Measurements from ENCODE around the gene PDIA2.

DNA sequence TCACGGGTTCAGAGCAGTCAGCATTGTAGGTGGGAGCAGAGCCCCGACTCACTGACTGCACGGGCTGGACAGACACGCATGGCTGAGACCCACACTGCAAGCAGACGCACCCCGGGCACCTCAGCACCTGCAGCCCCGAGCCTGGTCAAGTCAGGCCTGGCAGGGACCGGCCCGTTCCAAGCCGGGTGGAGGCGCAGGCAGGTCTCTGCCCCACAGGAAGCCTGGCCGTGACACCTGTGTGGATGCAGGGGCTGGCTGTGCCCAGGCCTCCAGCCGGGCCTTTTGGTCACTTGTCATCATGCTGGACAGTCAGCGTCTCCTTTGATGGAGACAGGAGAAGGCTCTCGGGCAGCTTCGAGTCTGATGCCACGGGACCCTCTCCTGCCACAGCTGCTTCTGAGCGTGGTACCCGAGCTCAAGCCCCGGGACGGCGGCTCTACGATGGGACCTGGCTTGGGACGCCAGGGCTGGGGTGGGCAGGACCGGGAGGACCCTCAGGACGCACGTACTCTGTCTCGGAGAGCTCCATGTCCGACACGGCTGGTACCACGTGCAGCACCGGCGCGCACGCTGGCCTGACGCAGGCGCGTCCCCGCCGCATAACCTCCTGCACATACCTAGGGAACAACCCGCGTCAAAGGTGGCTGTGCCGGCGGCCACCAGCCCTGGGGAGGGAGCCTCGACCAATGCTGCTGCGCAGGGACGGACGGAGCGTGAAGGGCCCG, 7.9 kb downstream of the PDIA2 start:
- TF ChIP-seq, protein P1, sequence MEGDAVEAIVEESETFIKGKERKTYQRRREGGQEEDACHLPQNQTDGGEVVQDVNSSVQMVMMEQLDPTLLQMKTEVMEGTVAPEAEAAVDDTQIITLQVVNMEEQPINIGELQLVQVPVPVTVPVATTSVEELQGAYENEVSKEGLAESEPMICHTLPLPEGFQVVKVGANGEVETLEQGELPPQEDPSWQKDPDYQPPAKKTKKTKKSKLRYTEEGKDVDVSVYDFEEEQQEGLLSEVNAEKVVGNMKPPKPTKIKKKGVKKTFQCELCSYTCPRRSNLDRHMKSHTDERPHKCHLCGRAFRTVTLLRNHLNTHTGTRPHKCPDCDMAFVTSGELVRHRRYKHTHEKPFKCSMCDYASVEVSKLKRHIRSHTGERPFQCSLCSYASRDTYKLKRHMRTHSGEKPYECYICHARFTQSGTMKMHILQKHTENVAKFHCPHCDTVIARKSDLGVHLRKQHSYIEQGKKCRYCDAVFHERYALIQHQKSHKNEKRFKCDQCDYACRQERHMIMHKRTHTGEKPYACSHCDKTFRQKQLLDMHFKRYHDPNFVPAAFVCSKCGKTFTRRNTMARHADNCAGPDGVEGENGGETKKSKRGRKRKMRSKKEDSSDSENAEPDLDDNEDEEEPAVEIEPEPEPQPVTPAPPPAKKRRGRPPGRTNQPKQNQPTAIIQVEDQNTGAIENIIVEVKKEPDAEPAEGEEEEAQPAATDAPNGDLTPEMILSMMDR (conservative IDR thresholded peaks at IDR 0.05; ENCODE audit: low read depth, low read length), result no peak
- no peak for TF ChIP-seq EZH2 (IDR thresholded peaks at IDR 0.05; ENCODE audit: low read length, unreplicated experiment)
- no peak for TF ChIP-seq EZH2phosphoT487 (IDR thresholded peaks at IDR 0.05; ENCODE audit: borderline replicate concordance, low read length)

All from PC-3 (cell line).